CD4-positive, alpha-beta T cell treated with Interleukin-12 subunit alpha and Interleukin-12 subunit beta, for 1 hour (primary cell): ENCODE measurements around the gene KBTBD4.
"Not testable (repeated sequence)": the region's sequence is repeated elsewhere in the genome, so short reads cannot be mapped to it uniquely, and the experiment has no call there.

Source experiments
- DNase-seq: peaks from one replicate; pipeline ENCODE4 v3.0.0-alpha.2; 2020

The KBTBD4 gene

DNA sequence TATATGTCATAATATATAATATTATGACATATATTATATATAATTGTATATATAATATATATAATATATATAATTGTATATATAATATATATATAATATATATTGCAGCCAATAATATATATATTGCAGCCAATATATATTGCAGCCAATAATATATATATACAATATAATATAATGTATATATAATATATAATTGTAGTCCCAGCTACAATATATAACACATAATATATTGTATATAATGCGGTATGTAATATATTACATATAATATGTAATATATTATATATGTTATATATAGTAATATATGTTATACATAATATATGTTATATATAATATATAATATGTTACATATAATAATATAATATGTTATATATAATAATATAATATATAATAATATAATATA lies 20.1 kb downstream of the KBTBD4 start:
- DNase-seq: no peak

DNA sequence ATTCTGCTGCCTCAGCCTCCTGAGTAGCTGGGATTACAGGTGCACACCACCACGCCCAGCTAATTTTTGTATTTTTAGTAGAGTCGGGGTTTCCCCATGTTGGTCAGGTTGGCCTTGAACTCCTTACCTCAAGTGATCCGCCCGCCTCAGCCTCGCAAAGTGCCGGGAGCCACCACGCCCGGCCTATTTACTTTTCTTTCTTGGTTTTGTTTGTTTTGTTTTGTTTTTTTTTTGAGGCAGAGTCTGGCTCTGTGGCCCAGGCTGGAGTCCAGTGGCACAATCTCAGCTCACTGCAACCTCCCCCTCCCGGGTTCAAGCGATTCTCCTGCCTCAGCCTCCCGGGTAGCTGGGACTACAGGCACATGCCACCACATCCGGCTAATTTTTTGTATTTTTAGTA lies 21.8 kb downstream of the KBTBD4 start:
- not testable (repeated sequence) for DNase-seq

DNA sequence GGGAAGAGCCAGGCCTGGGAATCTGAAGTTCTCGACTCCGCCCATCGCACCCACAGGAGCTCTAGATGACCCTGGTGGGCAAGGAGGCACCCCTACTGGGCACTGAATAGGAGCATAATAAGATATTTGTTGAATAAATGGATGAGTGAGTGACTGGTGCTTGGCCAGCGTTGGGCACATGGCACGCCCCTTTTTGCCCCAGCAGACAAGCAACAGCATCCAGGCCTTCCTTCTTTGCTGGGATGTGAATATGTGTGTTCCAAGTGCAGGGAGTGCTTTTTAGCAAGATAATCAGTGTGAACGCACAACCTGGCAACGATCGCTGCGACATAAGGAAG lies 25.4 kb downstream of the KBTBD4 start:
- DNase-seq: no peak

DNA sequence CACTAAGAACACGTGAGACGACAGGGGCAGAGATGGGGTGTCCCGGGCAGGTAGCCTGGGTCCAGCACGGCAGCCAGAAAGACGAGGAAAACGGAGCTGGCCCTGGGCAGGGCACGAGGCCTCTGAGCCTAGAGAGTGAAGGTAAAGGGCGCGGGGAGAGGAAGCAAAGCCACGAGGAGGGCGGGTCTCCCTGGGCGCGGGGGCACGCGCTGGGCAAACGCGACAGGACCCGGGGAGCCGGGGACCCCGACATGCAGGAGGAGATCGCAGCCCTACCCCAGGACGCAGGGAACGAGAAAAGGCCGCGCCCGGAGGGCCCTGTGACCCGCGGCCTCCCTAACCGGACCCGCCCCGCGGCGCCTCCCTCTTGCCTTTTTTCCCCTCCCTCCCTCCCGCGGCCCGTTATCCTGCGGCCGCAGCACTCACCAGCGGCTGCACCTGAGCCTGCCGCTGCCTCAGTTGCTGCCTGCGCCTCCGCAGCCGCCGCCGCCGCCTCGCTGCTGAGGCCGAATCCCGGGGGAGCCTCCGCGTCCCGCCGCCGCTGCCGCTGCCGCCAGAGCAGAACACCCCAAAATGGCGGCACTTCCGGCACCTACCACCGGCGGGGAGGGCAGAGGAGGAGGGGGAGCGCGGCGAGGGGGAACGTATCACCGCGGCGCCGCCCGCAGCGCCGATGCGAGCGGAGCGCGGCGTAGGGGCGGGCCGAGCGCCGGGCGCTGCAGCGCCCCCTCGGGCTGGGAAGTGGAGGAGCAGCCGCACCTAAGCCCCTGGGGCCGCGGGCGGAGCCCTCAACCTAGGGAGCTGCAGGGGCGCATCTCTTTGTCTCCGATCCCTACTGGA lies 26.0 kb downstream of the KBTBD4 start, which contains the start of gene CELF1:
Gene CELF1, minus strand, starts transcription at position 567 of the 840 bp plus-strand sequence. CDS start 53,609 bp downstream, outside the sequence.
- peak; percentile 93 for DNase-seq

DNA sequence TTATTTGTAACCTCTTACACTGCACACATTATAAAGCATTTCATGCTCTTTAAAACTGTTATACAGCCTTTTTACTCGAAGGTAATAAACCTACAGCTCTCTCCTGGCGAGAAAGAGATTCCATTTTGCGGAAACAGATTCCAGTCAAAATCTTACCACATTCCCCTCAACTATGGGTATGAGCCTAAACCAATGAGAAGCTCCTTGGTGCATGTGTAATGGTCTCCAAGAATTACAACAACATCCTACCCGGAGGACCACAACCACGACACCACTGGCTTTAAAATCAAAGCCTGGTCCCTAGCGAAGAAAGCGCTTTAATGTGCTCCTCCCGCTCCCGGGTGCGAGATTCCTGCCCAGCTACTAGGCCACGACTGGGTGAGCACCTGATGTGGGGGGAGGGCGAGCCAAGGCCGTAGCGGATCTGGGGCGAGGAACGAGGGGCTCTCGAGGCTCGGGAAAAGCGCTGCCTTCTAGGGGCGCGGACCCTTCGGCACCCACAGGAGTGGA lies 26.7 kb downstream of the KBTBD4 start:
- DNase-seq: peak; percentile 13

DNA sequence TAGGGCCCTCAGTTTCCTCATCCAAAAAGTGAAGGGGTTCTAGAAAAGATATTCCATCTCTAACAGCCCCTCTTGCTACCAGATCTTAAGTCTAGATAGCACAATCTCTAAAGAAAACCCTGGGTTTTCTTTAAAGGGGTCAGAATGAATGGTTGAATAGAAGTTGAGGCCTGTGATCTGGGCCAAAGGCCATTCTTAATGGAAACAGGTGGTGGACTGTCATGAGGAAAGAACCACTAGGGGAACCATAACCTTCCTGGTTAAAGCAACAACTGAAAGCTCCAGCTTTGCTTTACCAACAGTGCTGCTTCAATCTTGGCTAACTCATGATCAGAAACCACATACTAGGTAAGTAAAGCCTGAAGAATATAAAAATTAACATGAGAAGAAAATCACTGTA lies 27.7 kb downstream of the KBTBD4 start:
- DNase-seq: peak; percentile 26

DNA sequence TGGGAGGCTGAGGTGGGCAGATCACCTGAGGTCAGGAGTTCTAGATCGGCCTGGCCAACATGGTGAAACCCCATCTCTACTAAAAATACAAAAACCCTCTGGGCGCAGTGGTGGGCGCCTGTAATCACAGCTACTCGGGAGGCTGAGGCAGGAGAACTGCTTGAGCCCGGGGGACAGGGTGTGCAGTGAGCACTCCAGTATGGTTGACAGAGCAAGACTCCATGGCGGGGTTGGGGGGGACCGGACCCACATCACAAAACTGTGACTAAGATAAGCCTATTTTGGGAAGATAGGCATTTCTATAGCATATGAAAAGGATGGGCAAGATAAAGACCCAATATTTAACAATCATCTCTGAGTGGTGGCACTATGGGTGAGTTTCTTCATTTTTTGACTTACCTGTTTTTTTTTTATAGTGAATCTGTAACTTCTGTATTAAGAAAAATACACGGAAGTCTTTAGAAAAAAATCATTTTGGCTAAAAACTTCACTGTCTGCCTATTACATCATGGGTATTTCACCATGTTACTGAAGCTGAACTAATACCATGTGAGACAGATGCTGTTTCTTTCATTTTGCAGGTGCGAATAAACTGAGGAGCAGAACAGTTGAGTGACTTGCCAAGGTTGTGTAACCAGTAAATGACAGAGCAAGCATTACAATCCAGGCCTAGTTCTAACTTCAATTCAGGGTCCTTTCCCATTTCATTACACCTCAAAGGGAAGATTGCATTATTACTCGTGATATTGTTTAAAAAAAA lies 28.3 kb downstream of the KBTBD4 start:
- no peak for DNase-seq

DNA sequence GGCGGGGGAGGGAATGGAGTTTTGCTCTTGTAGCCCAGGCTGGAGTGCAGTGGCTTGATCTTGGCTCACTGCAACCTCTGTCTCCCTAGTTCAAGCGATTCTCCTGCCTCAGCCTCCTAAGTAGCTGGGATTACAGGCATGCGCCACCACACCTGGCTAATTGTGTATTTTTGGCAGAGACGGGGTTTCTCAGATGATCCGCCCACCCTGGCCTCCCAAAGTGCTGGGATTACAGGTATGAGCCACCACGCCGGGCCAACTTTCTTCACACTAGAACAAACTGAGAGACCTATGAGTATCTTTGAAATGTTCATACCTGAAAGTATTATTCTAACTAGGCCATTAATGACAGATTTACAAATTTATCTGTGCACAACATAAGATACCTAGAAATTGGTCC lies 32.5 kb downstream of the KBTBD4 start:
- not testable (repeated sequence) for DNase-seq

DNA sequence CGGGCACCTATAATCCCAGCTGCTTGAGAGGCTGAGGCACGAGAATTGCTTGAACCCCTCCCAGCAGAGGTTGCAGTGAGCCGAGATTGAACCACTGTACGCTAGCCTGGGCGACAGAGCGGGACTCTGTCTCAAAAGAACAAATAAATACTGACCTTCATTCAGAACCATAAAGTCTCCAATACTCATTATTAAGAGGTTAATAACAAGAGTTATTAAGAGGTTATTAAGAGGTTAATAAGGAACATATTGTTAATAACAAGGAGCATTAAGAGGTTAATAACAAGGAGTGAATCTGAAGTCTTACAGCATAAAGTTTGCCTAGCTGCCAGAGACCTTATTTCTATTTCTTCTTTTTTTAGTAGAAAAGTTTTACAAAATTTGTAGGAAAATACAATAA lies 33.5 kb downstream of the KBTBD4 start:
- no peak for DNase-seq

DNA sequence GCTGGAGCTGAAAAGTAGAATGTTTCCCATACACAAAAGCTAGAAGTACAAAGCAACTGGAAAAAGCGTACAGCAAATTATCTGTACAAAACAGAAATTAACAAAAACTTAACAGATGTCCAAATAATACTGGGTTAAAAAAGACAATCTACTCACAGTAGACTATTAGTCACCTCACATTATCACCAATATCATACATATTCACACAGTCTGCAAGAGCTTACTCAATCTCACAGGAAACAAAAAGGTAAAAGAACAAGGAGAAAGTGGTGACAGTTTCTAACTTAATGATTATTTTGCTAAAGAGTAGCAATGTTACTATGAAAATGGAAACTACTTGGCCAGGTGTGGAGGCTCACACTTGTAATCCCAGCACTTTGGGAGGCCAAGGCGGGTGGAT lies 37.7 kb downstream of the KBTBD4 start:
- no peak for DNase-seq

DNA sequence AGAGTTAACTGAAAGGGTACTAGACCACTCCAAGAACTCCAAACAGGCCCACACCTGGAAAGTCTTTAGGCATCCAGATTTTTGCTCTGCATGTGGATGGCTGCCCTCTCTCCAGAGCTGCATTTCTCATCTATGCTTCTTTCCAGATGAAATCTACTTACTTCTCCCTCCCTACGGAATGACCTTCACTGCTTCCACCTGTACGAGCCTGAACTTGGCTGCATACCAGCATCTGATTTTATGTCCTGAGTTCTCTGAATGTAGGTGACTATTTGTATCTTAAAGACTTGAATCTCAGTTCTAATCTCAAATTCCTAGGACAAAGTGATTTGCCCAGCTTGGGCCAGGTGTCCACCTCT lies 39.1 kb downstream of the KBTBD4 start:
- DNase-seq: no peak

DNA sequence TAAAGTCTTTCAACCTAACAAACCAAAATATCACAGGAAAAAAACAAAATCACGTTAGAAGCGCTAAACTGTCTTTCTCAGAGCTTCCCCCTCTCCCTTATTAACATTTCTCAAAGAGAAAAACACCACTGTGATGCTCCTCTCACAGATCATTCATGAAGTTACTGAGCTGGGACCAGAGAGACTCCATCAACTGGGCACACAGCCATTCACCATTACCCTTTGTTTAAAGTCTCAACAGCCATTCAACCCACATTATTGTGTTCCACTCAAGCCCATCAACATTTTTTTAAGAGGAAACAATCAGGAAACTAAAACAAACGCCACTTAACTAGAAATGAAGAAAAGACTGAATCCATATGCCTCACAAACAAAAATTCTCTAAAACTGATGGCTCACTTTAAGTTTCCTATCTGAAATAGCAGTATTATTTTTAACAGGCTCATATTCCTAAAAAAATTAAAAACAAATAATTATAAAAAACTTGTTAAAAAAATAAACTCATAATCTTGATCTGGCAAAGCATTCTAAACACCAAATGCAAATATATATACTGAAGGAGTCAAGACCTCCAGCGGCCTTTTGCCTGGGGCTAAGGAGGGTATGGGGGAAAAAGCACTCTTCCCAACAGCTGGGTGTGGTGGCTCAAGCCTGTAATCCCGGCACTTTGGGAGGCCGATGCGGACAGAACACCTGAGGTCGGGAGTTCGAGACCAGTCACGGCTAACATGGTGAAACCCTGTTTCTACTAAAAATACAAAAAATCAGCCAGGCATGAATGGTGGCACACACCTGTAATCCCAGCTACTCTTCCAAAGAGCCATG lies 39.8 kb downstream of the KBTBD4 start:
- no peak for DNase-seq

DNA sequence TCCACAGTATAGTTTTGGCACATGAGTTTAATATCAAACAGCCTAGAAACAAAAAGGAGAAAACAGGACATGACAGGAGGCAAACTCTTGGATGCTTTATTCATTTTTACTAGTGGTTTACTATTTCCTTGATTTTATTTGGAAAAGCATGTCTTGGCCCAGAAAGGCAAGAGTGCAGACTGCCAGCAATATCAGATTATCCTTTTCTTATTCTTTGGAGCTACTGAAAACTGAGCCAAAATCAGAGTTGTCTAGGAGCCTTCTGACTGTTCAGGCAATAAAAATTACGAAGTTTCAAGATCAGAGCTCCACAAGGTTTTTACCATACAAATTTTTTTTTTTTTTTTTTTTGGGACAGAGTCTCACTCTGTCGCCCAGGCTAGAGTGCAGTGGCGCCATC lies 41.9 kb downstream of the KBTBD4 start:
- no peak for DNase-seq

DNA sequence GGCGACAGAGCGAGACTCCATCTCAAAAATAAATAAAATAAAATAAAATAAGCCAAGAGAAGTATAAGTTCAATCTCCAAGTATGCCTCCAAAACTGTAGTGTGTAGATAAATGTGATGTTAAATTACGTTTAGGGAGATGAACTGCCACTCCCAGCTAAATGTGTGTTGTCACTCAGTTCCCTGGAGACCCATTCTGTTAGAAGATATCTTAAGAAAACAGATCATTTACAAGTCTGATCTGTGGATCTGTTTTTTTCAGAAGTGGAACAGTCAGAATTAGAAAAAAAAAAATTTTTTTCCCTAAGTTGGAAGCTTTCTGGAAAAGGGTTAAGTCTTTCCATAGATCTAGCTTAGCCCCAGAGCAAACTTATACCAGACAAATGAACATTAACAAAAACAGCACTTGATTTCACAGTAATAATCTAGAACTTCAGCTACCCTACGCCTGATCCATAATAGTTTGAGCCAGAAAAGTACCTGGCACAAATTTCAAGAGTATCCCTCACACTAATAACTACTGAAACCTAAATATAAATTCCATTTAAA lies 44.0 kb downstream of the KBTBD4 start:
- no peak for DNase-seq

DNA sequence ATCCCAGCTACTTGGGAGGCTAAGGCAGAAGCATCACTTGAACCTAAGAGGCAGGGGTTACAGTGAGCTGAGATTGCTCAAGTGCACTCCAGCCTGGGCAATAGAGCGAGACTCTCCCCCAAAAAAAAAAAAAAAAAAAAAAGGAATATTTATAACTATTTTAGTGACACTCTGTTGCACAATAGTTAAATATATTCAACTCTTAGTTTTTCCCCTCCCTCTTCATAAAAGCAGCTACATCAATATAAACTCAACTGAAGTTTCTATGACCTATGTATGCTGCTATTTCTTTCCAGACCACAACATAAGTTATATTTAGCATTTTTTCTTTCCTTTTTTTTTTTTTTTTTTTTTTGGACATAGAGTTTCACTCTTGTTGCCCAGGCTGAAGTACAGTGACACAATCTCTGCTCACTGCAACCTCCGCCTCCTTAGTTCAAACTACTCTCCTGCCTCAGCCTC lies 45.0 kb downstream of the KBTBD4 start:
- DNase-seq: no peak

DNA sequence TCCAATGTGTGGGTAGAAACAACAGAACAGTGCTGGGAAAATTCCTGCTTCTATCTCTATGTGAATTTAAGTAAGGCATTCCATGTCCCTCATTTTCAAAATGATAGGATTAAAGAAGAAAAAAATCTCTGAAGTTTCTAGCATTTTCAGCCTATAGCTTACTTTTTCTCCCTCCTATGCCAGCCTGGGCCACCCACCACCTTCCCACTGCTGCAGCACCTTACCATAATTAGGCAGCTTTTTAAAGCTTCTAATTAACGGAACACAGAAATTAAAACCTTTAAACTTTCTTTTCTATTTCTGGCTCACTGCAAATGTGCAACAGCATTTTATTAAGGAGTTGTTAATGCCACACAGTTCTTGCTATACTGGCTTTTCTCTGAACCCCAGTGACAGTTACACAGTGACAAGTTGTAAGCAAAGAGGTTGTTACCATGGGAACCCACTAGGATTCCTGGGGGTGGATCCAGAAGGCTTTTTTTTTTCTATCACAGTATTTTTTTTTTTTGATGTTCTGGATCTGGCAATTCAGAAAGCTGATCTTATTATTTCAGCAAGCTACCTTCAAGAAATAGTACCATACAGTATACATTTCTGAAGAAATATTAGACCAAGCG lies 46.1 kb downstream of the KBTBD4 start:
- no peak for DNase-seq

DNA sequence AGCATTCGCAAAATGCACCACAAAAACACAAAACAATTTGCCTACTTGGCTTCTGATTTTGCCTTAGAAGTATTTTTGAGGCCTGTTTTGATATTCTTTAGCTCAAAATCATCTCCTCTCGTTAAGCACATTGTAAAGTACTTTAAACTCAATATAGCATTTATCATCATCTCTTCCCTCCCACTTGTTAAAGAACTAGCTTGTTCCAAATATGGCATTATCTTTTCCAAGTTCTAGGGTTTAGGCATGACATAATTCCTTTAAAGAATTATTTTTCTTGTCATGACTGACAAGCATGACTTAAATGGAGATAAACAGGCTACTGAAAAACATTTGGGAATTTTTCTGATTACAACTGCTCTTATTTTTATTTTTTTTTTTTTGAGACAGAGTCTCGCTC lies 47.1 kb downstream of the KBTBD4 start:
- no peak for DNase-seq

DNA sequence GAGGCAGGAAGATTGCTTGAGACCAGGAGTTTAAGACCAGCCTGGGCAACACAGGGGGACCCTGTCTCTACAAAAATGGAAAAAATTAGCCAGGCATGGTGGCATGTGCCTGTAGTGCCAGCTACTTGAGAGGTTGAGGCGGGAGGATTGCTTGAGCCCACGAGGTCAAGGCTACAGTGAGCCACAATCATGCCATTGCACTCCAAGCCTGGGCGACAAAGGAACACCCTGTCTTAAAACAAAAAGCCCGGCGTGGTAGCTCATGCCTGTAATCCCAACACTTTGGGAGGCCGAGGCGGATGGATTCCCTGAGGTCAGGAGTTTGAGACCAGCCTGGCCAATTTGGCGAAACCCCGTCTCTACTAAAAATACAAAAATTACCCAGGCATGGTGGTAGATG lies 48.0 kb downstream of the KBTBD4 start:
- DNase-seq: not testable (repeated sequence)

DNA sequence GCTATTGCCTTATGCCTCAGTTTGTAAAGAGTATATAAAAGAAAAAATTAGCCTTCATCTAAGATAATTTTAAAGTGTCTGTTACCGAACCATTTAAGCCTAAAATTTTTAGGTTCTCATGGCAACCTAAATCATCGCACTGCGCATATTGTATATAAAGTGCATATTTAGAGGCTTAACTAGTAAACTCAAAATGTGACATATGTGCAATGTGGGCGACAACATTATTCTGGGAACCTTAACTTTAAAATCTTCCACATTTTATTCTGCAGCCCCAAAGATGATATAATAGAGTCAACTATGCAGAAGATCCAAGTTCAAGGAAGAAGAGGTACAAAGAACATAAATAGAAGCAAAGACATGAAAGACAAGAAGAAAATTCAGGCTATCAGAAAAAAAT lies 48.8 kb downstream of the KBTBD4 start:
- DNase-seq: no peak

DNA sequence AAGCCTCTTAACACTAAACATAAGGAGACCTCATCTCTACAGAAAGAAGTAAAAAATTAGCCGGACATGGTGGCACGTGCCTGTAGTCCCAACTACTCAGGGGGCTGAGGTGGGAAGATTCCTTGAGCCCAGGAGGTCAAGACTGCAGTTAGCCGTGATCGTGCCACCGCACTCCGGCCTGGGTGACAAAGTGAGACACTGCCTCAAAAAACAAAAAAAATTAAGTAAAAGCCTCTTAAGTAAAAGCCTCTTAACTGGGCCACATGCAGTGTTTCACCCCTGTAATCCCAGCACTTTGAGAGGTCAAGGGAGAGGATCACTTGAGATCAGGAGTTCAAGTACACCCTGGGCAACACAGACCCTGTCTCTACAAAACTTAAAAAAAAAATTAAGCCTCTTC lies 51.6 kb downstream of the KBTBD4 start:
- DNase-seq: no peak

DNA sequence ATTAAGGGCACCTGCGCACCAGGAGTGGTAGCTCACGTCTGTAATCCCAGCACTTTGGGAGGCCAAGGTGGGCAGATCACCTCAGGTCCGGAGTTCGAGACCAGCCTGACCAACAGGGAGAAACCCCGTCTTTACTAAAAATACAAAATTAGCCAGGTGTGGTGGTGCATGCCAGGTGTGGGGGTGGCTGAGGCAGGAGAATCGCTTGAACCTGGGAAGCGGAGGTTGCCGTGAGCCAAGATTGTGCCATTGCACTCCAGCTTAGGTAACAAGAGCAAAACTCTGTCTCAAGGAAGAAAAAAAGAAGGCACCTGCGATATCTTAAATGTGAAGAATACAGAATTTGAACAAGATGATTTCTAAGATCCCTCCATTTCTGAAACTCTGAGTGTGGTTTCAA lies 52.7 kb downstream of the KBTBD4 start:
- not testable (repeated sequence) for DNase-seq

DNA sequence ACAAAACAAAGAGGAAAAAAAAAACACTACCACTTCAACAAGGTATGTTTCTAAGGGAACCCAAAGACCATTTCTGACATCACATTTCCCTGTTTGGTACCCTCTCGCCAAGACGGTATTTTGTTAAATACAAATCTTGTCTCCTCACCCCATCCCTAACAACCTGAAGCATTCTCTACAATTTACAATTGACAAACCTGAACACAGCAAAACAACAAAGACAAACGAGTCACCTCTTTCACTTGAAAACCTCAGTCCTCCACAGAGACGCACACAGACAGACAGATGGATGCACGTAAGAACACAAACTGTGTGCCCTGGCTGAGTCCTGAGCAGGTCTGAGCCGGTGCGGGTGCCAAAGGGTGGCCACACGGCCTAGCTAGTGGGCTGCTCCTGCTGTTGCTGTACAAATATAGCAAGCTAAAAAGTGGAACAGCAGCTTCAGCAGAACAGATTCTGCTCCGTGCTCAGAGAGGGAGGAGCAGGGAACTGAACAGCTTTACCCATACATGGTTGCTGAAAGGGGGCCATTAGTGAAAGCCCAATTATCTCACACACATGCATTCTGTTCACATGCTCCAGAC lies 54.4 kb downstream of the KBTBD4 start:
- DNase-seq: peak; percentile 19
